Amniotic stem cell (primary cell): ENCODE results near the gene VSTM1.
"Not testable (repeated sequence)": the region's sequence is repeated elsewhere in the genome, so short reads cannot be mapped to it uniquely, and the experiment has no call there.

Experiments used
- DNase-seq: peaks from one replicate; lab custom pipeline; 2025; lab: John Stamatoyannopoulos, UW

The VSTM1 gene

DNA sequence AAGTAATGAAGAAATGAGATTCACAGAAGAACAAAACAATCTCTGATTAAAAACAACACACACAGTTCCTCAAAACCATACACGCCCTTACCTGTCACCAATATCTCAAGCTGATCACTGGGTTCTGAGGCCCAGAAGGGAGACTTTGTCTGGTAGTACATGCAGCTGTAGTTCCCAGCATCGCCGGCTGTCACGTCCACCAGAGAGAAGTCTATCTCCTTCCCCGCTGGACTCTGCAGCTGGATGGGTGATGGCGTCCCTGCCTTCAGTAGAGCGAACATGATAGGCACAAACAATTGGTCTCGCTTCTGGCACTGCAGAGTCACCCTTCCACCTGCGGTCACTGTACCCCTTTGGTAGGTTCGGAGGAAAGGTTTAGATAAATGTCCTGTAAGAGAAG lies 10.1 kb upstream of the VSTM1 start:
- no peak for DNase-seq

DNA sequence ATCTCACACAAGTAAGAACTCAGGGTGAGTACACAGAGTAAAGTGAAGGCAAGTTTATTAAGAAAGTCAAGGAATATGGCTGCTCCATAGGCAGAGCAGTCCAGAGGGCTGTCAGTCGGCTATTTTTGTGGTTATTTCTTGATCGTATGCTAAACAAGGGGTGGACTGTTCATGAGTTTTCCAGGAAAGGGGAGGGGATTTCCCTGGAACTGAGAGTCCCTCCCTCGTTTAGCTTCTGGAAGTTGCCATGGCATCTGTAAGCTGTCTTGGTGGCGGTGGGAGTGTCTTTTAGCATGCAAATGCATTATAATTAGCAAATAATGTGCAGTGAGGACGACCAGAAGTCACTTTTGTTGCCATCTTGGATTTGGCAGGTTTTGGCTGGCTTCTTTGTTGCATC lies 5.8 kb upstream of the VSTM1 start:
- DNase-seq: no peak

- DNase-seq: no peak
These were observed 1.1 kb downstream of the VSTM1 start for GRCh38 chr19:54062643-54063042.

DNA sequence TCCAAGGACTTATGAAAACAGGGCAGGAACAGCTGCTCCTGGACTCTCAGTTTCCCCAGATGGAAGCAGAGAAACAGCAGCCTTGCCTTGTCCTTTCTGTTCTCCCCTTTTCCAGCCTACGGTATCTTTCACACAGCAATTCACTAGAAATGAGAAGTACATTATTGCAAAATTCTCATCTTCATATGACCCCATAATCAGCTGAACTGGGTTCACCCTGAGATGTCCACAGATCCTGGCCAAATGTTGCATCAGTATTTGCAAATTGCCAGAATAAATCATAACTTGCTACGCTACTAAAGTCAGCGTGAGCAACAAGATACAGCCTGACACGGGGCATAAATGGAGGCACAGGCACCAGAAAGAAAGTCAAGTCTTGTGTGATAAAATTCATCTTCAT lies 16.1 kb downstream of the VSTM1 start:
- DNase-seq: no peak

DNA sequence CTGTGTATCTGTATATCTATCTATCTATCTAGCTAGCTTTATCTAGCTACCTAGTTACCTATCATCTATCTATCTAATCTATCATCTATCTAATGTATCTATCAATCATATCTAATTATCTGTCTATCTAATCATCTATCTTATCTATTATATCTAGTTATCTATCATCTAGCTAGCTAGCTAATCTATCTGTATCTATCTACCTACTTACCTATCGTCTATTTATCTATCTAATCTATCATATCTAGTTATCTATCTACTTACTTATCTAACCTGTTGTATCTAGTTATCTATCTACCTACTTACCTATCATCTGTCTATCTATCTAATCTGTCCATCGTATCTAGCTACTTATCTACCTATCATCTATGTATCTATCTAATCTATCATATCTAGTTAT lies 17.9 kb downstream of the VSTM1 start:
- no peak for DNase-seq

DNA sequence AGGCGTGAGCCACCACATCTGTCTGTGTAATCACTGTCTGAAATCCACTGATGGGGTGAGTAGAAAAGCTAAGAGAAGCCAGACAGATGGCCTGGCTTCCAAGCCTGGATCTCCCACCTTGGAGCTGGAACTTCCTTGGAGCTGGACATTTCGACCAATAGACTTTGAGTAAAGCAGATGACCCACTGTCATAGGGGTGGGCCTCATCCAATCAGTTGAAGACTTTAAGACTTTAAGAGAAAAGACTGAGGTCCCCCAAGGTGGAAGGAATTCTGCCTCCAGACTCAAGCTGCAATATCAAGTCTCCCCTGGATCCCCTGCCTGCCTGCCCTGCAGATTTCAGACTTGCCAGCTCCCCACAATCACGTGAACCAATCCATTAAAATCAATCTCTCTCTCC lies 20.7 kb downstream of the VSTM1 start:
- DNase-seq: no peak

DNA sequence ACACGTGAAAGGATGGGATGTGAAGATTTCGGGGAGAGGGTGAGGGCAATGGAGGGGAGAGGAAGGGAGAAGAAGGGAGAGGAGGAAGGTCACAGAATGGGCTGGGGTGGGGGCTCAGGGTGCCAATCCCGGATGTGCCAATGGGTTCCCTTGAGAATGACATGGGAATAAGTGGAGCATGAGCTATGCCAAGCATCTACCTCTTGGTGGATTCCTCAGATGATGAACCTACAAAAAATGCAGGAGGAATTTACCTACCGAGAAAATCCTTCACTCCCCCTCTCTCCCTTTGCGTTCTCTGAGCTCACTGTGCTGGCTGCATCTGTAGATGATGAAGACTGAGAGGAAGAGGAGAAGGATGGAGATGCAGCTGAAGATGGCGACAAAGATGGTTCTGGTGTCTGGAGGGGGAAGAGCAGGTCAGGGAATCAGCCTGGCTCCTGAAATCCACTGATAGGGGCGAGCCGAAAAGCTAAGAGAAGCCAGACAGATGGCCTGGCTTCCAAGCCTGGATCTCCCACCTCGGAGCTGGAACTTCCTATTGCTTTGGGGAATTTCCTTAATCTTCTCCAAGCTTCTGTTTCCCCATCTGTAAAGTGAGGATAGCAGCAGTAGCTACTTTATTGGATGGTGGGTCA lies 21.6 kb downstream of the VSTM1 start:
- DNase-seq: no peak

DNA sequence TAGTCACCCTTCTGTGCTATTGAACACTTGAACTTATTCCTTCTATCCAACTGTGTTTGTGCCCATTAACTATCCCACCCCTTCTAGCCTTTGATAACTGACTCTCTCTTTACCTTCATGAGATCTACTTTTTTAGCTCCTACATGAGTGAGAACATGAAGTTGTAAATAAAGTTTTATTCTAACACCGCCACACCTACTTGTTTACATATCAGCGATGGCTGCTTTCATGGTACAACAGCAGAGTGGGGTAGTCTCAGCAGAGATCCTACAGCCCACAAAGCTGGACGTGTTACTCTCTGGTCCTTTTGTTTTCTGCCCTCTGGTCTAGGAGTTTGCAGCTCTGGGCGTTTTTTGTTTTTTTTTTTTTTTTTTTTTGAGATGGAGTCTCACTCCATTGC lies 23.7 kb downstream of the VSTM1 start:
- no peak for DNase-seq

GRCh38 chr19:54036542-54036941 lies 27.2 kb downstream of the VSTM1 start:
- DNase-seq: not testable (repeated sequence)

GRCh38 chr19:54035215-54036178 lies 28.2 kb downstream of the VSTM1 start:
- DNase-seq: peak; percentile 50

- DNase-seq: no peak
These were observed 32.7 kb downstream of the VSTM1 start for GRCh38 chr19:54030895-54031586.

- DNase-seq: peak; percentile 32
These were observed 33.7 kb downstream of the VSTM1 start for GRCh38 chr19:54029930-54030490.

GRCh38 chr19:54029301-54029700 lies 34.4 kb downstream of the VSTM1 start:
- no peak for DNase-seq

DNA sequence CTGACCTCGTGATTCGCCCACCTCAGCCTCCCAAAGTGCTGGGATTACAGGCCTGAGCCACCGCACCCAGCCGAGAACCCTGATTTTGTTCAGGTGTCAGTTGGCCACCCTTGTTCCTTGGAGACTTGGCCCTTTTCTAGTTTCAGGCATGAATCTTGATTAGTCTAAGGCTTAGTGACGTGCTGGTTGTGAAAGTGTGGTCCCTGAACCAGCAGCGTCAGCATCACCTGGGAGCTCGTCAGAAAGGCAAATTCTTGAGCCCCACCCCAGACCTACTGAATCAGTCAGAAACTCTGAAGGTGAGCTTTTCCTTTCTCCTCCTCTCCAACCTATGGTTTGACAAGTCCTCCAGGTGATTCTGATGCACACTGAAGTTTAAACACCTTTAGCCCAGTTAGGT lies 37.0 kb downstream of the VSTM1 start:
- DNase-seq: no peak

DNA sequence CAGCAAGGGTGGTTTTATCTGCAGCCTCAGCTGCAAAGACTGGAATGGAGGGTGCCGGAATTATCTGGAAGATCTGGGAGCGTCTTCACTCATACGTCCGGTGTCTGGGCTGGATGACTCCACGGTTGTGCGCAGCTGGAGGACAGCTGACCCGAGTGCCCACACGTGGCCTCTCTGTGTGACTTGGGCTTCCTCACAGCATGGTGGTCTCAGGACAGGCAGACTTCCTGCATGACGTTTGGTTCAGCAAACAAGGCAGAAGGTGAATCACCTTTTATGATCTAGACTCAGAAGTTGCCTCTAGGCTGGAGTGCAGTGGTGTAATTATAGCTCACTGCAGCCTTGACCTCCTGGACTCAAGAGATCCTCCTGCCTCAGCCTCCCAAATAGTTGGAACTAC lies 39.0 kb downstream of the VSTM1 start:
- DNase-seq: no peak

- DNase-seq: no peak
These were observed 40.5 kb downstream of the VSTM1 start for GRCh38 chr19:54023191-54023590.

GRCh38 chr19:54021932-54022331 lies 41.8 kb downstream of the VSTM1 start:
- DNase-seq: no peak

DNA sequence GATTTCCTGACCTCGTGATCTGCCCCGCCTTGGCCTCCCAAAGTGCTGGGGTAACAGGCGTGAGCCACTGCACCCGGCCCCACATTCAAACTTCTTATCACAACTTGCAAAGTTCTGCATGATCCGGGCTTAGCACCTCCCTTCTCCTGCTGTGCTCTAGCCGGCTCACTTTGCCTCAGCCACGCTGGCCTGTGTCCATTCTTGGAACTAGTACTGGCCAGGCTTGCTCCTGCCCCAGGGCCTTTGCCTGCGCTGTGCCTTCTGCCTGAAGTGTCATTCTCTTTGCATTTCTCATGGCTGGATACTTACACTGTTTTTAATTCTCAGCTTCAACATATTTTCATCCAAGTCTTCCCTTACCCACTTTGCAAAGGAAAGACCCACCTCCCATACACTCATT lies 42.3 kb downstream of the VSTM1 start:
- DNase-seq: no peak

- no peak for DNase-seq
These were observed 46.4 kb downstream of the VSTM1 start for GRCh38 chr19:54017261-54017660.

DNA sequence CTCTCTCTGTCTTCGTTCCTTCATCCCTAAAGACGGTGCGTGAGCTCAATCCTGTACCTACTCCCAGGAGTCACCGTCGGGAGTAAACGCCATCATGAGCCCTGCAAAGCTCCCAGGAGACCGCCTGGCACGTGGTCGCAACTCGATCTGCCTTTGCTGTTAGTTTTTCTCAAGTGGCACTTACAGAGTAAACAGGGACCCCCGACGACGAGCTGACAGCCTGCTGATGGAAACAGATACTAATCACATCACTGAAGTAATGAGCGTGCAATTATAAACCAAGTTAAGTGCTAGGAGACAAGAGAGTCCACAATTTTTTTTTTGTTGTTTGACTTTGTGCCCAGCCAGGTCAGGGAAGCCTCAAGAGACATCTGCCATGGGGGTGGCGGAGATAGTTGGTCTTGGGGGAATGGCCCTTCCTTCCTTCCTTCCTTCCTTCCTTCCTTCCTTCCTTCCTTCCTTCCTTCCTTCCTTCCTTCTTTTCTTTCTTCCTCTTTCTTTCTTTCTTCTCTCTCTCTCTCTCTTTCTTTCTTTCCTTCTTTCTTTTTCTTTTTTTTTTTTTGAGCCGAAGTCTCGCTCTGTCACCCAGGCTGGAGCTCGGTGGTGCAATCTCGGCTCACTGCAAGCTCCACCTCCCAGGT lies 48.7 kb downstream of the VSTM1 start:
- DNase-seq: no peak

DNA sequence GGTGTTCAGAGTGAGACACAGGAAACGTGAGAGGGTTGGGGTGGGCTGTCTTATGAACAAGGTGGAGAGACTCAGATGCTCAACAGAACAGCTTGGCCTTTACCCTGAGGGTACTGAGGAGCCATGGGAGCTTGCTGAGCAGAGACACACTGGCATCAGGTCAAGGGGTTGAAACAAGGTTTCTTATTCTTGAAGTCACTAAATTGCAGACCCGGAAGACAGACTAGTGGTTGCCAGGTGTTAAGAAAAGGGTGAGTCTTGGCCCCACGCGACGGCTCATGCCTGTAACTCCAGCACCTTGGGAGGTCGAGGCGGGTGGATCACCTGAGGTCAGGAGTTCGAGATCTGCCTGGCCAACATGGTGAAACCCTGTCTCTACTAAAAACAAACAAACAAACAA lies 49.8 kb downstream of the VSTM1 start:
- no peak for DNase-seq
